Measurements from ENCODE around the gene NANOS2. TPM values are rescaled to one million over a fixed set of nuclear protein-coding genes. Genes with fewer than 3 reads are reported as not detected.
A peak's percentile ranks its signal among the peaks of the same experiment; 100 is the strongest.

NANOS2 gene
- total and polyA plus RNA-seq, 9 of the 15 experiments (the other 6 are each of a cell fraction or from before 2014, with no cell fraction given), result not detected

DNA sequence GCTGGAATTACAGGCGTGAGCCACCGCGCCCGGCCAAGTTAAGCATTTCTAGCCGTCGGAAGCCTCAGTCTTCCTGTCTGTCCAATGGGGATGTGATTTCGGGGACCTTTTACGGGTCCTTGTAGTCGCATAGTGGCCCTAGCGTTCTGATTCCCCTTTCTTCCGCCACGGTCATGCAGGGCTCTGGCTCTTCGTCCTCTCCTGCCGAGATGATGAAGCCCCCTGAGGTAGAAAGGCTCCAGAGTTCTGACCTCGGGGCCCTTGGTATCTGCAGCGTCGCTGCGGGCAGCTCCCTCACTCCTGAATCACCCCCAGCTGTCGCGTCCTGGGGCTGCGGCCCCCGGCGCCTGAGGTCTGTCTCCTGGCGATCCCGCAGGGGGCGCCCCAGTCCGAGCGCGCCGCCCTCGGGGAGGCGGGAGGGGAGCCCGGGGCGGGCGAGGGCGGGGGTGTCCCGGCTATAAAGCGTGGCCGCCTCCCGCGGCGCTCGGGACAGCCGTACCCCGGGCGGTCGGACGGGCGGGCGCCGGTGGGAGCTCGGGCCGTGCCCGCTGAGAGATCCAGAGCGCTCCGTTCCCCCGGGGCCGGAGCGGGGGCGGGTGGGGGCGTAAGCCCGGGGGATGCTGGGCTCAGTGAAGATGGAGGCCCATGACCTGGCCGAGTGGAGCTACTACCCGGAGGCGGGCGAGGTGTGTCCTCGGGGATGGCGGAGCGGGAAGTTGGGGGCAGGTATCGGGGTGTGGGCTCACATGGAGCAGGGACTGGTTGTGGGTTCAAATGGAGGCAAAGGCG, 50.5 kb downstream of the NANOS2 start, which contains the start of gene FOXA3 (continued):
- TF ChIP-seq, protein P1, sequence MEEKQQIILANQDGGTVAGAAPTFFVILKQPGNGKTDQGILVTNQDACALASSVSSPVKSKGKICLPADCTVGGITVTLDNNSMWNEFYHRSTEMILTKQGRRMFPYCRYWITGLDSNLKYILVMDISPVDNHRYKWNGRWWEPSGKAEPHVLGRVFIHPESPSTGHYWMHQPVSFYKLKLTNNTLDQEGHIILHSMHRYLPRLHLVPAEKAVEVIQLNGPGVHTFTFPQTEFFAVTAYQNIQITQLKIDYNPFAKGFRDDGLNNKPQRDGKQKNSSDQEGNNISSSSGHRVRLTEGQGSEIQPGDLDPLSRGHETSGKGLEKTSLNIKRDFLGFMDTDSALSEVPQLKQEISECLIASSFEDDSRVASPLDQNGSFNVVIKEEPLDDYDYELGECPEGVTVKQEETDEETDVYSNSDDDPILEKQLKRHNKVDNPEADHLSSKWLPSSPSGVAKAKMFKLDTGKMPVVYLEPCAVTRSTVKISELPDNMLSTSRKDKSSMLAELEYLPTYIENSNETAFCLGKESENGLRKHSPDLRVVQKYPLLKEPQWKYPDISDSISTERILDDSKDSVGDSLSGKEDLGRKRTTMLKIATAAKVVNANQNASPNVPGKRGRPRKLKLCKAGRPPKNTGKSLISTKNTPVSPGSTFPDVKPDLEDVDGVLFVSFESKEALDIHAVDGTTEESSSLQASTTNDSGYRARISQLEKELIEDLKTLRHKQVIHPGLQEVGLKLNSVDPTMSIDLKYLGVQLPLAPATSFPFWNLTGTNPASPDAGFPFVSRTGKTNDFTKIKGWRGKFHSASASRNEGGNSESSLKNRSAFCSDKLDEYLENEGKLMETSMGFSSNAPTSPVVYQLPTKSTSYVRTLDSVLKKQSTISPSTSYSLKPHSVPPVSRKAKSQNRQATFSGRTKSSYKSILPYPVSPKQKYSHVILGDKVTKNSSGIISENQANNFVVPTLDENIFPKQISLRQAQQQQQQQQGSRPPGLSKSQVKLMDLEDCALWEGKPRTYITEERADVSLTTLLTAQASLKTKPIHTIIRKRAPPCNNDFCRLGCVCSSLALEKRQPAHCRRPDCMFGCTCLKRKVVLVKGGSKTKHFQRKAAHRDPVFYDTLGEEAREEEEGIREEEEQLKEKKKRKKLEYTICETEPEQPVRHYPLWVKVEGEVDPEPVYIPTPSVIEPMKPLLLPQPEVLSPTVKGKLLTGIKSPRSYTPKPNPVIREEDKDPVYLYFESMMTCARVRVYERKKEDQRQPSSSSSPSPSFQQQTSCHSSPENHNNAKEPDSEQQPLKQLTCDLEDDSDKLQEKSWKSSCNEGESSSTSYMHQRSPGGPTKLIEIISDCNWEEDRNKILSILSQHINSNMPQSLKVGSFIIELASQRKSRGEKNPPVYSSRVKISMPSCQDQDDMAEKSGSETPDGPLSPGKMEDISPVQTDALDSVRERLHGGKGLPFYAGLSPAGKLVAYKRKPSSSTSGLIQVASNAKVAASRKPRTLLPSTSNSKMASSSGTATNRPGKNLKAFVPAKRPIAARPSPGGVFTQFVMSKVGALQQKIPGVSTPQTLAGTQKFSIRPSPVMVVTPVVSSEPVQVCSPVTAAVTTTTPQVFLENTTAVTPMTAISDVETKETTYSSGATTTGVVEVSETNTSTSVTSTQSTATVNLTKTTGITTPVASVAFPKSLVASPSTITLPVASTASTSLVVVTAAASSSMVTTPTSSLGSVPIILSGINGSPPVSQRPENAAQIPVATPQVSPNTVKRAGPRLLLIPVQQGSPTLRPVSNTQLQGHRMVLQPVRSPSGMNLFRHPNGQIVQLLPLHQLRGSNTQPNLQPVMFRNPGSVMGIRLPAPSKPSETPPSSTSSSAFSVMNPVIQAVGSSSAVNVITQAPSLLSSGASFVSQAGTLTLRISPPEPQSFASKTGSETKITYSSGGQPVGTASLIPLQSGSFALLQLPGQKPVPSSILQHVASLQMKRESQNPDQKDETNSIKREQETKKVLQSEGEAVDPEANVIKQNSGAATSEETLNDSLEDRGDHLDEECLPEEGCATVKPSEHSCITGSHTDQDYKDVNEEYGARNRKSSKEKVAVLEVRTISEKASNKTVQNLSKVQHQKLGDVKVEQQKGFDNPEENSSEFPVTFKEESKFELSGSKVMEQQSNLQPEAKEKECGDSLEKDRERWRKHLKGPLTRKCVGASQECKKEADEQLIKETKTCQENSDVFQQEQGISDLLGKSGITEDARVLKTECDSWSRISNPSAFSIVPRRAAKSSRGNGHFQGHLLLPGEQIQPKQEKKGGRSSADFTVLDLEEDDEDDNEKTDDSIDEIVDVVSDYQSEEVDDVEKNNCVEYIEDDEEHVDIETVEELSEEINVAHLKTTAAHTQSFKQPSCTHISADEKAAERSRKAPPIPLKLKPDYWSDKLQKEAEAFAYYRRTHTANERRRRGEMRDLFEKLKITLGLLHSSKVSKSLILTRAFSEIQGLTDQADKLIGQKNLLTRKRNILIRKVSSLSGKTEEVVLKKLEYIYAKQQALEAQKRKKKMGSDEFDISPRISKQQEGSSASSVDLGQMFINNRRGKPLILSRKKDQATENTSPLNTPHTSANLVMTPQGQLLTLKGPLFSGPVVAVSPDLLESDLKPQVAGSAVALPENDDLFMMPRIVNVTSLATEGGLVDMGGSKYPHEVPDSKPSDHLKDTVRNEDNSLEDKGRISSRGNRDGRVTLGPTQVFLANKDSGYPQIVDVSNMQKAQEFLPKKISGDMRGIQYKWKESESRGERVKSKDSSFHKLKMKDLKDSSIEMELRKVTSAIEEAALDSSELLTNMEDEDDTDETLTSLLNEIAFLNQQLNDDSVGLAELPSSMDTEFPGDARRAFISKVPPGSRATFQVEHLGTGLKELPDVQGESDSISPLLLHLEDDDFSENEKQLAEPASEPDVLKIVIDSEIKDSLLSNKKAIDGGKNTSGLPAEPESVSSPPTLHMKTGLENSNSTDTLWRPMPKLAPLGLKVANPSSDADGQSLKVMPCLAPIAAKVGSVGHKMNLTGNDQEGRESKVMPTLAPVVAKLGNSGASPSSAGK (IDR thresholded peaks at IDR 0.05), result peak; percentile 62; the same call in 1 of the 2 replicates
- TF ChIP-seq ZKSCAN8 (CRISPR knock-in tag; IDR thresholded peaks at IDR 0.05), result no peak
- TF ChIP-seq SOX6 (IDR thresholded peaks at IDR 0.05), result no peak
- 0 out of 2 replicates have a peak, but pooled peaks have one; percentile 32 for TF ChIP-seq SMARCA4 (IDR thresholded peaks at IDR 0.05)
- 0 out of 2 replicates have a peak, but pooled peaks have one; percentile 33 for TF ChIP-seq NCOA1 (IDR thresholded peaks at IDR 0.05; ENCODE audit: low read depth)
- TF ChIP-seq HMGN3 (IDR thresholded peaks at IDR 0.05; ENCODE audit: borderline replicate concordance, extremely low read depth, insufficient read length, low read depth, low read length), result no peak
- peak; percentile 65 for TF ChIP-seq SMAD4 (CRISPR knock-in tag; conservative IDR thresholded peaks at IDR 0.05)
- TF ChIP-seq POU5F1 (IDR thresholded peaks at IDR 0.05; ENCODE audit: borderline replicate concordance, low read depth, low read length, partially characterized antibody), result no peak
- TF ChIP-seq MYC (IDR thresholded peaks at IDR 0.05; ENCODE audit: low read depth, low read length), result peak; percentile 57; the same call in 1 of the 2 replicates
- TF ChIP-seq MYC (CRISPR knock-in tag; IDR thresholded peaks at IDR 0.05; ENCODE audit: borderline replicate concordance, low read depth), result no peak
- peak; percentile 81 for TF ChIP-seq SMC3 (conservative IDR thresholded peaks at IDR 0.05; ENCODE audit: insufficient read depth, low read depth, low read length)
- no peak for TF ChIP-seq MYBL2 (IDR thresholded peaks at IDR 0.05; ENCODE audit: low read depth)
- TF ChIP-seq MYBL2 (CRISPR knock-in tag; IDR thresholded peaks at IDR 0.05; ENCODE audit: borderline replicate concordance), result no peak
- TF ChIP-seq ILF3 (IDR thresholded peaks at IDR 0.05; ENCODE audit: borderline replicate concordance), result no peak
- TF ChIP-seq, protein P2, sequence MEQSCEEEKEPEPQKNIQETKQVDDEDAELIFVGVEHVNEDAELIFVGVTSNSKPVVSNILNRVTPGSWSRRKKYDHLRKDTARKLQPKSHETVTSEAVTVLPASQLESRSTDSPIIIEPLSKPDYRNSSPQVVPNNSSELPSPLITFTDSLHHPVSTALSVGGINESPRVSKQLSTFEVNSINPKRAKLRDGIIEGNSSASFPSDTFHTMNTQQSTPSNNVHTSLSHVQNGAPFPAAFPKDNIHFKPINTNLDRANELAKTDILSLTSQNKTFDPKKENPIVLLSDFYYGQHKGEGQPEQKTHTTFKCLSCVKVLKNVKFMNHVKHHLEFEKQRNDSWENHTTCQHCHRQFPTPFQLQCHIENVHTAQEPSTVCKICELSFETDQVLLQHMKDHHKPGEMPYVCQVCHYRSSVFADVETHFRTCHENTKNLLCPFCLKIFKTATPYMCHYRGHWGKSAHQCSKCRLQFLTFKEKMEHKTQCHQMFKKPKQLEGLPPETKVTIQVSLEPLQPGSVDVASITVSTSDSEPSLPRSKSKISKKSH (CRISPR knock-in tag; IDR thresholded peaks at IDR 0.05), result no peak

All from K562 (cell line).